HG03575 (cell line): Measurements from ENCODE around the gene FST.

Source experiments
- ATAC-seq: cut with Tn5 transposase; IDR thresholded peaks from one replicate; pipeline ENCODE4 v1.9.1; 2021; ENCODE audit not compliant: unreplicated experiment, insufficient number of reproducible peaks, low FRiP score; ENCODE audit errors: extremely low read depth

FST gene

GRCh38 chr5:53480416-53481158 is at the start of gene FST:
FST (plus strand) TSS chr5:53480629; CDS start chr5:53480792, 163 bp downstream.
- ATAC-seq: no peak

GRCh38 chr5:53431665-53432064 is 48.8 kb upstream of the FST start:
- ATAC-seq: no peak

GRCh38 chr5:53433026-53433425 is 47.4 kb upstream of the FST start:
- ATAC-seq: no peak

GRCh38 chr5:53434541-53434940 is 45.9 kb upstream of the FST start:
- no peak for ATAC-seq

GRCh38 chr5:53436480-53437191 is 43.8 kb upstream of the FST start:
- no peak for ATAC-seq

- ATAC-seq: no peak
Measured at GRCh38 chr5:53438079-53438478, 42.4 kb upstream of the FST start.

GRCh38 chr5:53438486-53439472 is 41.6 kb upstream of the FST start:
- no peak for ATAC-seq

- ATAC-seq: no peak
Measured at GRCh38 chr5:53442961-53443360, 37.5 kb upstream of the FST start.

- no peak for ATAC-seq
Measured at GRCh38 chr5:53445569-53445968, 34.9 kb upstream of the FST start.

- no peak for ATAC-seq
Measured at GRCh38 chr5:53446908-53447307, 33.5 kb upstream of the FST start.

GRCh38 chr5:53448851-53449250 is 31.6 kb upstream of the FST start:
- no peak for ATAC-seq

GRCh38 chr5:53453898-53454718 is 26.3 kb upstream of the FST start:
- no peak for ATAC-seq

- no peak for ATAC-seq
Measured at GRCh38 chr5:53454719-53455000, 25.8 kb upstream of the FST start.

- ATAC-seq: no peak
Measured at GRCh38 chr5:53456366-53456765, 24.1 kb upstream of the FST start.

GRCh38 chr5:53463909-53464621 is 16.4 kb upstream of the FST start:
- ATAC-seq: no peak

GRCh38 chr5:53464722-53465121 is 15.7 kb upstream of the FST start:
- ATAC-seq: no peak

GRCh38 chr5:53469946-53470687 is 10.3 kb upstream of the FST start:
- ATAC-seq: no peak

GRCh38 chr5:53472279-53472678 is 8.2 kb upstream of the FST start:
- no peak for ATAC-seq
